HEK293 (cell line): Measurements from ENCODE around the gene EML6.

Experiments
- CTCF ChIP-seq: fragments of 450-650 bp; formaldehyde crosslinking; IDR thresholded peaks from 2 replicates; pipeline ENCODE4 v1.5.1; 2016; ENCODE audit warnings: missing biosample characterization, missing genetic modification characterization
- REPIN1 ChIP-seq: fragments of 450-650 bp; formaldehyde crosslinking; IDR thresholded peaks from 2 replicates; pipeline ENCODE4 v1.5.1; 2017; ENCODE audit warnings: missing biosample characterization, missing genetic modification characterization, low read depth
- ZNF416 ChIP-seq: fragments of 450-650 bp; formaldehyde crosslinking; IDR thresholded peaks from 2 replicates; pipeline ENCODE4 v1.5.1; 2016; ENCODE audit warnings: missing biosample characterization, missing genetic modification characterization
- ZNF555 ChIP-seq: fragments of 450-650 bp; formaldehyde crosslinking; conservative IDR thresholded peaks from 2 replicates; pipeline ENCODE4 v1.5.1; 2017; ENCODE audit warnings: missing biosample characterization, mild to moderate bottlenecking, missing genetic modification characterization, inconsistent platforms

- TF ChIP-seq REPIN1 (no peak), ZNF416 (tag by site-specific recombination) (no peak), CTCF (no peak), ZNF555 (no peak)
Measured at GRCh38 chr2:54903736-54904554, 180.5 kb downstream of the EML6 start.
